RWPE2 (cell line): ENCODE measurements around the gene CCRL2.

Experiments used
- ATAC-seq: fragments of 200-7000 bp; cut with Tn5 transposase; 3 replicates; pipeline ENCODE4 v1.9.1; 2021; ENCODE audit warnings: low read depth
- DNase-seq: peaks from one replicate; pipeline ENCODE4 v3.0.0-alpha.2; 2020; ENCODE audit warnings: low spot score
- H3K27ac ChIP-seq: fragments of 450-650 bp; 2 replicates; pipeline ENCODE4 v1.5.1; 2017; ENCODE audit warnings: mild to moderate bottlenecking; ENCODE audit not compliant: poor library complexity, severe bottlenecking
- H3K27me3 ChIP-seq: fragments of 250-450 bp; sonication (Bioruptor Pico); 2 replicates; pipeline ENCODE4 v1.5.1; 2021; ENCODE audit warnings: mild to moderate bottlenecking, moderate library complexity; ENCODE audit not compliant: insufficient read depth, poor library complexity, severe bottlenecking
- H3K36me3 ChIP-seq: fragments of 250-450 bp; sonication (Bioruptor Pico); 2 replicates; pipeline ENCODE4 v1.5.1; 2020; ENCODE audit warnings: low read depth, mild to moderate bottlenecking, moderate library complexity
- H3K4me1 ChIP-seq: fragments of 250-450 bp; sonication (Bioruptor Pico); 2 replicates; pipeline ENCODE4 v1.5.1; 2021; ENCODE audit warnings: mild to moderate bottlenecking, moderate library complexity; ENCODE audit not compliant: insufficient read depth, poor library complexity, severe bottlenecking
- H3K4me3 ChIP-seq: fragments of 250-450 bp; sonication (Bioruptor Pico); 2 replicates; pipeline ENCODE4 v1.5.1; 2021; ENCODE audit warnings: mild to moderate bottlenecking, moderate library complexity; ENCODE audit not compliant: severe bottlenecking
- H3K9me3 ChIP-seq: fragments of 250-450 bp; sonication (Bioruptor Pico); 2 replicates; pipeline ENCODE4 v1.5.1; 2021; ENCODE audit warnings: mild to moderate bottlenecking, moderate library complexity; ENCODE audit not compliant: severe bottlenecking
- TF ChIP-seq, protein P1 (sequence below): fragments of 450-650 bp; IDR thresholded peaks from one replicate; pipeline ENCODE4 v1.5.1; 2017; ENCODE audit warnings: mild to moderate bottlenecking, moderate library complexity; ENCODE audit not compliant: poor library complexity, severe bottlenecking

Gene CCRL2

DNA sequence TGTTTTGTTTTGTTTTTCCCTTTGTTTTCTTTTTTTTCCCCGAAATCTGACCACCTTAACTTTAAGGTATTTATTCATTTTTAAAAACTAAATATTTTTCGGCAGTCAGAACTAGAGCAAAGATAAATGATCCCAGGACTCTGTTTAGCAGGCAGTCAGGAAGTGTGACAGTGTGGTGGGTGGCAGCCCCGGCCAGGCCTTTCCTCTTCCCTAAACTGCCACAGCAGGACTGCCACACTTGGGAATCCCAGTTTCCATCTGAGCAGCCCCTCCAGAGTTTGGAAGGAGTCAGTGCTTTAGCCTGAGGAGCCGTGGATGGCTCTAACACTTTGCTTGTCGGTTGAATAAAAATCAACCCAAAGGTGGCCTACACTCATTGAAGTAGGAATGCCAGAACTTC, 6.9 kb downstream of the CCRL2 start:
- TF ChIP-seq, protein P1, sequence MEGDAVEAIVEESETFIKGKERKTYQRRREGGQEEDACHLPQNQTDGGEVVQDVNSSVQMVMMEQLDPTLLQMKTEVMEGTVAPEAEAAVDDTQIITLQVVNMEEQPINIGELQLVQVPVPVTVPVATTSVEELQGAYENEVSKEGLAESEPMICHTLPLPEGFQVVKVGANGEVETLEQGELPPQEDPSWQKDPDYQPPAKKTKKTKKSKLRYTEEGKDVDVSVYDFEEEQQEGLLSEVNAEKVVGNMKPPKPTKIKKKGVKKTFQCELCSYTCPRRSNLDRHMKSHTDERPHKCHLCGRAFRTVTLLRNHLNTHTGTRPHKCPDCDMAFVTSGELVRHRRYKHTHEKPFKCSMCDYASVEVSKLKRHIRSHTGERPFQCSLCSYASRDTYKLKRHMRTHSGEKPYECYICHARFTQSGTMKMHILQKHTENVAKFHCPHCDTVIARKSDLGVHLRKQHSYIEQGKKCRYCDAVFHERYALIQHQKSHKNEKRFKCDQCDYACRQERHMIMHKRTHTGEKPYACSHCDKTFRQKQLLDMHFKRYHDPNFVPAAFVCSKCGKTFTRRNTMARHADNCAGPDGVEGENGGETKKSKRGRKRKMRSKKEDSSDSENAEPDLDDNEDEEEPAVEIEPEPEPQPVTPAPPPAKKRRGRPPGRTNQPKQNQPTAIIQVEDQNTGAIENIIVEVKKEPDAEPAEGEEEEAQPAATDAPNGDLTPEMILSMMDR: no peak
- H3K9me3 ChIP-seq: no peaks in the 10 kb centered on the region
- no peak for ATAC-seq
- no peaks in the 10 kb centered on the region for H3K27me3 ChIP-seq
- H3K4me3 ChIP-seq: no peak overlapping the region
- peaks cover 11% of the 10 kb centered on the region for H3K4me1 ChIP-seq
- no peak for DNase-seq
- no peaks in the 10 kb centered on the region for H3K36me3 ChIP-seq
- H3K27ac ChIP-seq: no peak overlapping the region

DNA sequence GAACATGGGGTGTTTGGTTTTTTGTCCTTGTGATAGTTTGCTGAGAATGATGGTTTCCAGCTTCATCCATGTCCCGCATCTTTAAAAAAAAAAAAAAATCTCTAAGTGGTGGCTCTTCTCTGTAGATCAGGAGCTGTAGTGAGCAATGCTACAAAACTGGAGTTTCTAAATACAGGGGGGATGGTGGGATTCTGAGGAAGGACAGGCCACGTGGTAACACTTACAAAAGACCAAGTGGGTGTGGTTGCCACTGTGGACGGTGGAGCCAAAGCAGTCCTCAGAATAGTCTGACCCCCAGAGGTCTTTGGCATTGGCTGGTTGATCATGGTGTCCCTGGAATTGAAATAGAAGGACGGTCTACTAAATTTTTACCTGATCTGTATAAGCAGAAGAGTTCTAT, 7.7 kb downstream of the CCRL2 start:
- H3K27me3 ChIP-seq: no peaks in the 10 kb centered on the region
- H3K36me3 ChIP-seq: no peaks in the 10 kb centered on the region
- DNase-seq (no peak), ATAC-seq (no peak)
- H3K27ac ChIP-seq: no peak overlapping the region
- H3K4me3 ChIP-seq: no peak overlapping the region
- TF ChIP-seq, protein P1: no peak
- peaks cover 11% of the 10 kb centered on the region for H3K4me1 ChIP-seq
- no peaks in the 10 kb centered on the region for H3K9me3 ChIP-seq

DNA sequence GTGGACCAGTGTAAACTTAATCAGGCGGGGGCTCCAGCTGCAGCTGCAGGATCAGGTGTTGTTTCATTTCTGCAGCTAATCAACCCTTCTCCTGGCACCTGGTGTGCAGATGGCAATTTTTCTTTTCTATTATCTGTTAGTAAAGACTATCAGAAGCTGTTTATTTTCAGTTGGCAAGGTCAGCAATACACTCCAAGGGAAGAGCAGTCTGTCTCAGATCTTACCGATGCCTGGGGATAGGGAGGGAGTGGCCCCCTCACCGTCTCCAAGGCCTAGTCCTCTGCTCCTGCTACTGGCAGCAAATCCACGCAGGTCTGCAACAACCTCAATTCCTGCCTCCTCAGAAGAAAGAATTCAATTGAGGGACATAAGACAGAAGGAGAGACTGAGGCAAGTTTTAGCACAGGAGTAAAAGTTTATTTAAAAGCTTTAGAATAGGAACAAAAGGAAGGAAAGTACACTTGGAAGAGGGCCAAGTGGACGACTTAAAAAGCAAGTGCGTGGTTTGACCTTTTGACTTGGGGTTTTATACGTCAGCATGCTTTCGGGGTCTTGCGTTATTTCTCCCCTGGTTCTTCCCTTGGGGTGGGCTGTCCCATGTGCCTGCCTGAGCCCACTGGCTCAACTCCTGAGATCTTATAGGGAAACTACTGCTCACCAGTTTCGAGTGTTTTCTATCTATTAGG, 9.2 kb downstream of the CCRL2 start:
- H3K9me3 ChIP-seq: no peaks in the 10 kb centered on the region
- H3K27me3 ChIP-seq: no peaks in the 10 kb centered on the region
- H3K36me3 ChIP-seq: no peaks in the 10 kb centered on the region
- ATAC-seq (no peak), DNase-seq (no peak)
- H3K4me3 ChIP-seq: no peak overlapping the region
- TF ChIP-seq, protein P1: no peak
- peaks cover 11% of the 10 kb centered on the region for H3K4me1 ChIP-seq
- H3K27ac ChIP-seq: no peak overlapping the region

- Histone ChIP-seq H3K27me3 (no peaks in the 10 kb centered on the region), H3K36me3 (no peaks in the 10 kb centered on the region), H3K27ac (no peak overlapping the region), H3K4me3 (no peak overlapping the region), H3K9me3 (no peaks in the 10 kb centered on the region), H3K4me1 (peaks cover 6% of the 10 kb centered on the region)
- TF ChIP-seq, protein P1: no peak
- ATAC-seq (no peak), DNase-seq (no peak)
Observed at GRCh38 chr3:46416811-46417510, 9.9 kb downstream of the CCRL2 start.
